ENCODE measurements around the gene CDC6. TPM values are rescaled to one million over a fixed set of nuclear protein-coding genes. Genes with fewer than 3 reads are reported as not detected.

CDC6 gene
- total and polyA plus RNA-seq, 2 donors (not counting 1 experiment from before 2014, with no cell fraction given), result 0.69 to 2.2 TPM

- Histone ChIP-seq H4K20me1 (ENCODE audit: control insufficient read depth, insufficient read depth, low read length, poor library complexity, severe bottlenecking) (peaks cover 50% of the 10 kb centered on the region), H3K9me3 (ENCODE audit: control extremely low read depth in 1 of 3, control insufficient read depth in 2 of 3, insufficient read depth in 1 of 3, low read length in 2 of 3) (no peaks in the 10 kb centered on the region), H3K9ac (ENCODE audit: low read length) (no peak overlapping the region), H3K27me3 (replicated peaks in 1 of 4; ENCODE audit: control extremely low read depth in 1 of 4, control insufficient read depth in 3 of 4, insufficient read depth in 4 of 4, low read length in 3 of 4) (no peaks in the 10 kb centered on the region), H3K36me3 (replicated peaks in 1 of 2; ENCODE audit: control extremely low read depth in 1 of 2, control insufficient read depth in 1 of 2, extremely low read depth in 1 of 2, insufficient read depth in 2 of 2, low read length in 1 of 2) (peaks cover 0 to 29% of the 10 kb centered on the region in 2 experiments), H3K79me2 (ENCODE audit: control insufficient read depth, insufficient read depth, low read length) (peaks cover 42% of the 10 kb centered on the region), H3K4me2 (replicated peaks; ENCODE audit: low read depth, low read length, poor library complexity, severe bottlenecking) (peak overlapping the region; percentile 100), H2AFZ (ENCODE audit: insufficient read depth, low read depth, low read length, poor library complexity, severe bottlenecking) (no peak overlapping the region), H3K4me1 (ENCODE audit: control insufficient read depth in 2 of 2, insufficient read depth in 2 of 2, low read length in 2 of 2) (peaks cover 68 to 74% of the 10 kb centered on the region in 2 donors), H3K27ac (ENCODE audit: low read length in 2 of 2) (peak overlapping the region in 1 of 2 donors; percentile 16), H3K4me3 (ENCODE audit: control extremely low read depth in 1 of 5, extremely low read depth in 1 of 5, insufficient read depth in 1 of 5, low read depth in 2 of 5, low read length in 4 of 5) (no peak overlapping the region)
- H3K4me3 Mint-ChIP-seq, result peak overlapping the region; percentile 50
- intact Hi-C loops (cut with micrococcal nuclease), result no loop called here
- ChIA-PET POLR2A (interaction anchor here (0.8 to 1.5 kb wide), 3 partner anchors 21 to 36 kb away, joined by 3 to 7 read pairs (median 4); no protein-coding TSS in a partner anchor), CTCF (interaction anchor here (0.6 to 3.3 kb wide), 5 partner anchors 17 to 318 kb away, joined by 3 to 15 read pairs (median 4); no protein-coding TSS in a partner anchor)
- no peaks in the 10 kb centered on the region for H3K27me3 Mint-ChIP-seq
- H3K27ac Mint-ChIP-seq, result peak overlapping the region; percentile 67
- no peaks in the 10 kb centered on the region for H3K9me3 Mint-ChIP-seq (ENCODE audit: insufficient read depth)
- H3K4me1 Mint-ChIP-seq, result peaks cover 84% of the 10 kb centered on the region
- WGBS (ENCODE audit: insufficient coverage), result 50% methylated on average over 1 of the region's 9 CpGs
- ATAC-seq (ENCODE audit: low read depth) (no peak), DNase-seq (peak; percentile 25)
- TF ChIP-seq EZH2 (IDR thresholded peaks at IDR 0.05; ENCODE audit: borderline replicate concordance, insufficient read depth, low read depth, low read length, poor library complexity, severe bottlenecking) (no peak), CTCF (IDR thresholded peaks at IDR 0.05) (no peak)
Measured at GRCh38 chr17:40347319-40348135, 59.8 kb downstream of the CDC6 start.

DNA sequence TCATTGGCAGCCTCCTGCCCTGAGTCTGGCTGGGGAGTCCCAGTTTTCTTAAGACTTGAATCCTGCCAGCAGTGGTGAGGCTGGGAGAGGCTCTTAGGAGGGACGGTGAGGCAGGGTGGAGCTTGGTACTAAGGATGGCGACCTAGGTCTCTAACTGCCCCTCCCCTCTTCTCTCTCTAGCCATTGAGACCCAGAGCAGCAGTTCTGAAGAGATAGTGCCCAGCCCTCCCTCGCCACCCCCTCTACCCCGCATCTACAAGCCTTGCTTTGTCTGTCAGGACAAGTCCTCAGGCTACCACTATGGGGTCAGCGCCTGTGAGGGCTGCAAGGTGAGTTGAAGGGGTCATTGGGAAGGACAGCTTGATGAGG, 60.4 kb downstream of the CDC6 start:
- no CpG with 5 or more reads among the region's 5 CpGs for WGBS (ENCODE audit: insufficient coverage)
- Histone ChIP-seq H3K4me3 (ENCODE audit: control extremely low read depth in 1 of 5, extremely low read depth in 1 of 5, insufficient read depth in 1 of 5, low read depth in 2 of 5, low read length in 4 of 5) (no peak overlapping the region), H4K20me1 (ENCODE audit: control insufficient read depth, insufficient read depth, low read length, poor library complexity, severe bottlenecking) (peaks cover 50% of the 10 kb centered on the region), H3K4me1 (ENCODE audit: control insufficient read depth in 2 of 2, insufficient read depth in 2 of 2, low read length in 2 of 2) (peaks cover 68 to 74% of the 10 kb centered on the region in 2 donors), H3K36me3 (replicated peaks in 1 of 2; ENCODE audit: control extremely low read depth in 1 of 2, control insufficient read depth in 1 of 2, extremely low read depth in 1 of 2, insufficient read depth in 2 of 2, low read length in 1 of 2) (peaks cover 0 to 35% of the 10 kb centered on the region in 2 experiments), H3K9me3 (ENCODE audit: control extremely low read depth in 1 of 3, control insufficient read depth in 2 of 3, insufficient read depth in 1 of 3, low read length in 2 of 3) (no peaks in the 10 kb centered on the region), H3K9ac (ENCODE audit: low read length) (no peak overlapping the region), H3K27me3 (replicated peaks in 1 of 4; ENCODE audit: control extremely low read depth in 1 of 4, control insufficient read depth in 3 of 4, insufficient read depth in 4 of 4, low read length in 3 of 4) (no peaks in the 10 kb centered on the region), H3K4me2 (replicated peaks; ENCODE audit: low read depth, low read length, poor library complexity, severe bottlenecking) (peak overlapping the region; percentile 100), H3K79me2 (ENCODE audit: control insufficient read depth, insufficient read depth, low read length) (peaks cover 36% of the 10 kb centered on the region), H3K27ac (ENCODE audit: low read length in 2 of 2) (peak overlapping the region in 1 of 2 donors; percentile 16), H2AFZ (ENCODE audit: insufficient read depth, low read depth, low read length, poor library complexity, severe bottlenecking) (no peak overlapping the region)
- POLR2A ChIA-PET, result interaction anchor here (1.2 to 1.5 kb wide), 3 partner anchors 21 to 44 kb away, joined by 3 to 7 read pairs (median 3); no protein-coding TSS in a partner anchor
- ATAC-seq (ENCODE audit: low read depth) (no peak), DNase-seq (peak; percentile 30)
- CTCF ChIA-PET, result interaction anchor here (0.7 to 3.3 kb wide), 7 partner anchors 18 to 70 kb away, joined by 3 to 15 read pairs (median 4); partner anchors contain the start of gene TOP2A
- Mint-ChIP-seq H3K27ac (peak overlapping the region; percentile 67), H3K9me3 (ENCODE audit: insufficient read depth) (no peaks in the 10 kb centered on the region), H3K4me1 (peaks cover 84% of the 10 kb centered on the region), H3K4me3 (peak overlapping the region; percentile 50), H3K27me3 (no peaks in the 10 kb centered on the region)
- intact Hi-C loops (cut with micrococcal nuclease), result no loop called here
- TF ChIP-seq EZH2 (IDR thresholded peaks at IDR 0.05; ENCODE audit: borderline replicate concordance, insufficient read depth, low read depth, low read length, poor library complexity, severe bottlenecking) (no peak), CTCF (IDR thresholded peaks at IDR 0.05) (no peak)

Data from B cell (primary cell).